NOMO-1 treated with dmso at 0.1 percent for 144 hours (cell line): ENCODE data around the gene PRKAR1B.
"Not testable (repeated sequence)": the region's sequence is repeated elsewhere in the genome, so short reads cannot be mapped to it uniquely, and the experiment has no call there.

Source experiments
- DNase-seq: peaks from one replicate; lab custom pipeline; 2025; ENCODE audit not compliant: unreplicated experiment; lab: John Stamatoyannopoulos, UW

The PRKAR1B gene

GRCh38 chr7:651032-651728, 75.9 kb downstream of the PRKAR1B start:
- DNase-seq = no peak

- no peak for DNase-seq
Measured at GRCh38 chr7:650339-651031, 76.6 kb downstream of the PRKAR1B start.

- DNase-seq = no peak
Measured at GRCh38 chr7:646951-647350, 80.1 kb downstream of the PRKAR1B start.

DNA sequence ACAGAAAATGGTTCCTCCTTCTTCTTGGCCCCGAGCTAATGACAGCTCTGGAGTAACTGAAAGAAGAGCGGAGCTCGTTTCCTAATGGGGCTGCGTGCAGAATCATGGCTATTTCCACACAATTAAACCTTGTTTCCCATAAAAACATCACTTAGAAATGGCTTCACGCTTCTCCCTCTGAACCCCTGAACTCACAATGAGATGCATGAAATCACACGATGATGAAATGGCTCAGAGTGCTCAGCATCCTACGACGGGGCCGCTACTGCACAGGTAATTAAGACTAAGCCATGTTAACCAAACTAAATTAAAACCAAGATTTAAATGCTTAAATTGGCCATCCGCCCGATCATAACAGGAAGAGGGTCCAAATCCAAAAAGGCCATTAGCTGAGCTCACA, 80.6 kb downstream of the PRKAR1B start:
- DNase-seq = no peak

- DNase-seq = no peak
Measured at GRCh38 chr7:645606-646005, 81.5 kb downstream of the PRKAR1B start.

DNA sequence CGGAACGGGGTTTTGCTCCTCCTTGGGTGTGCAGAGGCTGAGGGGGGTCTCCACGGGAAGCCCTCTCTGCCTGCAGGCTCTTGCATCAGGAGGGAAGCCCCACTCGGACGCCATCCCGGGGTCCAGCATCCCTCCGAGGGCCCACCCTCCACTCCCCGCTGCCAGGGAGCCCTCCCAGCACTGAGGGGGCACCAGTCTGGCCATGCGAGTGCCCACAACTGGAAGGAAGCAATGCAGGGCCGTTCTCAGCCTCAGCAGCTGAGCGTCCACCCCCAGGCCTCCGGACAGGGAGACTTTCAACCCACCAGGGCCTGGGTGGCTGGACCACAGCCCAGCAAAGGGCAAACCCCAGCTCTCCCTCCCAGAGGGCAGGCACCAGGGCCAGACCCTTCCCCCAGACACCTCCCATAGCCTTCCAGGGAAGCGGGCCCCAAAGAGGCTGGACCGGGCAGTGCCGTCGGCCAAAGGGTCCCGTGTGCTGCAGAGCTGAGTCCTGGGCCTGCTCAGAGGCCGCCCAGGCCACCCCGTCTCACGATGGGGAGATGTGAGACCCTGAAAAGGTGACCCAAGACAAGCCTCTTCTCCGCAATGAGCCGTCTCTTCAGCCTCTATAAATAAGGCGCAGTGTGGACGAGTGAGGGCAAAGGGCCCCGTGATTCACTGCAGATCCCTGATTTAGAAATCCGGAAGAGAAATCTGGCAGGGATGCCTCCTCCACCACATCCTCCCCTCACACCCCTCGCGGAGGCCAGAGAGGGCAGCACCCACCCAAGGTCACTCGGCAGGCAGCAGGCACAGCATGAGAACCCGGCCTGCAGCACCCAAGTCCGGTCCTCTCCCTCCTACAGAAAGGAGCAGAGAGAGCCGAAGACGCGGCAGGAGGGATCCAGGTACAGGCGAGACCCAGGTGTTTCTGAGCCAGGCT, 82.4 kb downstream of the PRKAR1B start:
- DNase-seq = no peak

DNA sequence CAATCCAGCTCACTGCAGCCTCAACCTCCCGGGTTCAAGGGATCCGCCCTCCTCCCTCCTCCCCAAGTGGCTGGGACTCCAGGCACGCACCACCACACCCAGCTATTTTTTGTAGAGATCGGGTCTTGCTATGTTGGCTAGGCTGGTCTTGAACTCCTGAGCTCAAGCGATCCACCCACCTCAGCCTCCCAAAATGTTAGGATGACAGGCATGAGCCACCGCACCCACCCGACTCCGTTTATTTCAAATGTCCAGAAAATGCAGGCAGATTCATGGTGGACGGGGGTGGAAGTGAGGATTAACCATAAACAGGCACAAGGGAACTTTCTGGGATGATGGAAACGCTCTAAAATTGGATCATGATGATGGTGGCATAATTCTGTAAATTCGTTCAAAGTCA, 85.1 kb downstream of the PRKAR1B start:
- no peak for DNase-seq

- no peak for DNase-seq
Measured at GRCh38 chr7:641269-641671, 85.8 kb downstream of the PRKAR1B start.

DNA sequence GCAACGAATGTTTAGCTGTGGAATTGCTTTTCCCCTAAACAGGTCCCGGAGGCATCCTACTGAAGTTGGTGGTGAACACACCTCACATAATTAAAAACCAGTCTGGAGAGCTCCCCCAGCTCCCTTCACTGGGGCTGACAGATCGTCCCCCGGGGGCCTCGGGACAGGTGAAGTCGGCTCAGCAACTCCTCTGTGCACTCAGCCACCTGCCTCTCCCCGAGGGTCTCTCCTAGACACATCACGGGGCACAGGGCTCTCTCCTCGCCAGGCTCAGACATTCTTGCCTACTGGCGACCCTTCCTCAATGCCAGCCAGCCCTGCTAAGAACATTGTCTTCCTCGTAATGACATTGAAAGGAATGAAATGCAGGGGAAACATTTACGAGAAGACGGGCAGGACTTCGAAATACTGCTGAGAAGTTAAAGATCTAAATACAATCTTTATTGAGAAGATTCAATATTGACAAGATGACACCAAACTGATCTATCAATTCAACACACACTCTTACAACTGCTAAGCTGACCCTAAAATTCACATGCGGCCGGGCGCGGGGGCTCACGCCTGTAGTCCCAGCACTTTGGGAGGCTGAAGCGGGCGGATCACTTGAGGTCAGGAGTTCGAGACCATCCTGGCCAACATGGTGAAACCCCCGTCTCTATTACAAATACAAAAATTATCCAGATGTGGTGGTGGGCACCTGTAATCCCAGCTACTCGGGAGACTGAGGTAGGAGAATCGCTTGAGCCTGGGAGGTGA, 88.6 kb downstream of the PRKAR1B start:
- DNase-seq = no peak

- no peak for DNase-seq
Measured at GRCh38 chr7:637826-638225, 89.3 kb downstream of the PRKAR1B start.

- no peak for DNase-seq
Measured at GRCh38 chr7:636396-636795, 90.7 kb downstream of the PRKAR1B start.

GRCh38 chr7:635687-636382, 91.2 kb downstream of the PRKAR1B start:
- DNase-seq = not testable (repeated sequence)

- DNase-seq = no peak
Measured at GRCh38 chr7:635227-635626, 91.9 kb downstream of the PRKAR1B start.

DNA sequence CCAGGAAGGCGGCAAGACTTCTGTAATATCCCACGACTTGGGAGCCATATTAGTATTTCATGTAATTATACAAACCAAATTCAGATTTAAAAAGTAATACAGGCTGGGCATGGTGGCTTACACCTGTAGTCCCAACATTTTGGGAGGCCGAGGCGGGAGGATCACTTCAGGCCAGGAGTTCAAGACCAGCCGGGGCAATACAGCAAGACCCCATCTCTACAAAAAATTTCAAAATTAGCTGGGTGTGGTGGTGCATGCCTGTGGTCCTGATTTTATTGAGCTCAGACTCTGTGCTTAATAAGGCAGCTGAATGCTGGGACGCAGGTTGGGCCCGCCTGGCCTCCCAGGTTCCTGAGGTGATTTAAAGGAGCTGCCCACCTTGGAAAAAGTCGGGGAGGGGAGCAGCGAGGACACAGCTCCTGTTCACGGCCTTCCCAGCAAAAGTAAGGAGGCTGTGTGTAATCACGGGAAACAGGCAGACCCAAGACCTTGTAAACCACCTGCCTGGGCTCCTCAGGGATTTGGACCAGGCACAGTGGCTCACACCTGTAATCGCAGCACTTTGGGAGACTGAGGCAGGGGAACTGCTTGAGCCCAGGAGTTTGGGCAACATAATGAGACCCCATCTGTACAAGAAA, 93.6 kb downstream of the PRKAR1B start:
- DNase-seq = no peak

DNA sequence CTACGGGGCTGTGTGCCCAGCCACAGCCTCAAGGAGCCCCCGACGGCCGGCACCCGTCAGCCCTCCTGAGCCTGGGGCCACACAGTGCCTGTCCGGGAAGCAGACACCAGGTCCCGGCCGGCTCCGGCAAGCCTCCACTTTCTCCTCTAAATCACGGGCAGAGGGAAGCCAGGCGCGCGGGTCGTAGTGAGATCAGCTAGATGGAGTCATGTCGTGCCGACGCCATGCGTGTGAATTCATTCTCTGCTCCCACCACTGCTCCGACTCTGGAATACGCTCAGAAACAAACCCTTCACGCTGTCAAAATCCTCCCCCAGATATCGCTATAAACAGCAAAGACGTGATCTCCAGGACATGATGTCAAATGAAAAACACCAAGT, 94.3 kb downstream of the PRKAR1B start:
- DNase-seq = no peak

- no peak for DNase-seq
Measured at GRCh38 chr7:631964-632830, 94.9 kb downstream of the PRKAR1B start.

DNA sequence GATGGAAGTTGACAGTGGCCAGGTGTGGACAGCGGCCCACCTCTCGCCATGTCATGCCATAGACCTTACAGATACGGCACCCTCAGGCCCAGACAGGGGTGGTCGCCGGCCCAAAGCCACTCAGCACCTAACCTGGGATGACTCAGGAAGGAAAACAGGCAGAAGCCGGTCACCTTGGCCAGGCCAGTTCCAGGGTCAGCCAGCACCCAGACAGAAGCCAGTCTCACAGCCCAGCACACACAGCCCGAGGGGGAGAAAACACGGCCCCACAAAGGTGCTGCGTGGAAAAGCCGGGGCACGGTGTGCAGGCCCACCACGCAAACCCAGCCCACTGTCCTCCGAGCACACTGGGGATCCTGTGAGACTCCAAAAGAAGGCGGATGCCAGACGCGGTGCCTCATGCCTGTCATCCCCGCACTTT, 95.8 kb downstream of the PRKAR1B start:
- DNase-seq = no peak

- no peak for DNase-seq
Measured at GRCh38 chr7:630539-630938, 96.5 kb downstream of the PRKAR1B start.

- DNase-seq = no peak
Measured at GRCh38 chr7:630111-630511, 97.0 kb downstream of the PRKAR1B start.
